Endothelial cell (in vitro differentiated cells): ENCODE measurements around the gene MRPS21. TPM values are rescaled to one million over a fixed set of nuclear protein-coding genes. Genes with fewer than 3 reads are reported as not detected.
A peak's percentile ranks its signal among the peaks of the same experiment; 100 is the strongest.

Experiments used
- DNase-seq: peaks from one replicate; pipeline ENCODE4 v3.0.0; 2021; ENCODE audit warnings: low spot score
- H3K27ac Mint-ChIP-seq: one replicate; pipeline ENCODE4 v1.8.0; 2021; ENCODE audit warnings: mixed read lengths, inconsistent platforms; ENCODE audit not compliant: unreplicated experiment
- H3K27me3 Mint-ChIP-seq: one replicate; pipeline ENCODE4 v1.8.0; 2021; ENCODE audit warnings: mild to moderate bottlenecking, moderate library complexity, mixed read lengths, inconsistent platforms; ENCODE audit not compliant: unreplicated experiment
- H3K36me3 Mint-ChIP-seq: one replicate; pipeline ENCODE4 v1.8.0; 2021; ENCODE audit warnings: mild to moderate bottlenecking, low read depth, mixed read lengths, inconsistent platforms; ENCODE audit not compliant: unreplicated experiment
- H3K4me1 Mint-ChIP-seq: one replicate; pipeline ENCODE4 v1.8.0; 2021; ENCODE audit warnings: mild to moderate bottlenecking, mixed read lengths, inconsistent platforms; ENCODE audit not compliant: unreplicated experiment
- H3K4me3 Mint-ChIP-seq: one replicate; pipeline ENCODE4 v1.8.0; 2021; ENCODE audit warnings: mild to moderate bottlenecking, mixed read lengths, inconsistent platforms; ENCODE audit not compliant: unreplicated experiment
- H3K9me3 Mint-ChIP-seq: one replicate; pipeline ENCODE4 v1.8.0; 2021; ENCODE audit warnings: mixed read lengths, inconsistent platforms; ENCODE audit not compliant: unreplicated experiment
- CTCF ChIP-seq: fragments of 200-600 bp; sonication (generic); IDR thresholded peaks from one replicate; pipeline ENCODE4 v1.5.0; 2021; ENCODE audit warnings: antibody characterized with exemption; ENCODE audit not compliant: unreplicated experiment
- total RNA-seq: library from RNA; stranded (reverse); fragmentation: NEBNext Ultra II Directional; extraction: Animal tissue kit (Norgen Biotek cat#: 25700); gene quantifications from one replicate; pipeline ENCODE4 v1.2.1, GENCODE V29; 2021; ENCODE audit not compliant: unreplicated experiment

Gene MRPS21
- total RNA-seq, 1 donor from 2014 or later = 63.1 TPM

GRCh38 chr1:150262388-150263320 lies 31.0 kb upstream of the MRPS21 start:
- no peak for DNase-seq
- H3K4me3 Mint-ChIP-seq = peak overlapping the region; percentile 56
- peaks cover 38% of the 10 kb centered on the region for H3K36me3 Mint-ChIP-seq
- TF ChIP-seq CTCF = no peak
- H3K27me3 Mint-ChIP-seq = peaks cover 11% of the 10 kb centered on the region
- H3K9me3 Mint-ChIP-seq = no peaks in the 10 kb centered on the region
- H3K4me1 Mint-ChIP-seq = peaks cover 80% of the 10 kb centered on the region
- H3K27ac Mint-ChIP-seq = peak overlapping the region; percentile 70

DNA sequence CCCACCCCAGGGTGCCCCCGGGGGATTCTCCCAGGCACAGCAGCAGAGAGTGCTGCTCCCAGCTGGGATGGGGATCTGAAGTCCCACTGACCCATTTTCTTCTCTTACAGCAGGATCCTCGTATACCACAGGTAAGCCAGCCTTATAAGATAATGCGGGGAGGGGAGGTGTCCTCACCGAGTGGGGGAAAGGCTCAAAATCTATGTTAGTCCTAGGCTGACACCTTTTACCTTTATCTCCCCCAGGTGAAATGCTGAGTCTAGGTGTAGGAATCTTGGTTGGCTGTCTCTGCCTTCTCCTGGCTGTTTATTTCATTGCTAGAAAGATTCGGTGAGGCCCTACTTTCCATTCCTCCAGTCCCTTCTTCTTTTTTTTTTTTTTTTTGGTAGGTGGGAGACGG lies 30.1 kb upstream of the MRPS21 start:
- no peak for DNase-seq
- Mint-ChIP-seq H3K27ac (no peak overlapping the region), H3K4me3 (no peak overlapping the region), H3K27me3 (peaks cover 15% of the 10 kb centered on the region), H3K4me1 (peaks cover 80% of the 10 kb centered on the region), H3K9me3 (no peaks in the 10 kb centered on the region), H3K36me3 (peaks cover 47% of the 10 kb centered on the region)
- TF ChIP-seq CTCF = no peak

DNA sequence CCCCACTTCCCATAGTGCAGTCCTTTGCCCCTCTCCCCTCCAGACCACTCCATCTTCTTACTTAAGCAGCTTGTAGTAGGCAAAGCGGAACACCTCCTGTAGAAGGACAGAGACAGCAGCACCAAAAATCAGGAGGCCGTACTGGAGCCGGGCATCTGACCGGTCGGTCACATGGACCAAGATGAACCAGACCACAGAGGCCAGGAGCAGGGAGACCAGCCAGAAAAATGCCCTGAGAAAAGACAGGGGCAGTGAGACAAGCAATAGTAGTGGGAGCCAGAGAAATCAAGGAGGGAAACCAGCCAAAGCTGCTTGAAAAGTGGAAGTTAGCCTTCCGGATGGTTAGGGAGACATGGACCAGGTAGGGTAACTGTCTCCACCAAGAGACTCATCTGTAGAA lies 25.8 kb upstream of the MRPS21 start:
- TF ChIP-seq CTCF = no peak
- Mint-ChIP-seq H3K4me1 (peaks cover 77% of the 10 kb centered on the region), H3K27me3 (peaks cover 22% of the 10 kb centered on the region), H3K36me3 (peaks cover 43% of the 10 kb centered on the region), H3K9me3 (no peaks in the 10 kb centered on the region), H3K27ac (peak overlapping the region; percentile 99), H3K4me3 (peak overlapping the region; percentile 99)
- DNase-seq = no peak

- no peak for TF ChIP-seq CTCF
- H3K27me3 Mint-ChIP-seq = peaks cover 23% of the 10 kb centered on the region
- peak overlapping the region; percentile 99 for H3K27ac Mint-ChIP-seq
- peaks cover 43% of the 10 kb centered on the region for H3K36me3 Mint-ChIP-seq
- DNase-seq = peak; percentile 41
- no peaks in the 10 kb centered on the region for H3K9me3 Mint-ChIP-seq
- H3K4me1 Mint-ChIP-seq = peaks cover 77% of the 10 kb centered on the region
- peak overlapping the region; percentile 99 for H3K4me3 Mint-ChIP-seq
These were observed 25.3 kb upstream of the MRPS21 start for GRCh38 chr1:150268340-150268704.
